Brain microvascular endothelial cell (primary cell): ENCODE results near the gene CPNE4.

Experiments used
- DNase-seq: peaks from one replicate; pipeline ENCODE4 v3.0.0-alpha.2; 2020
- H3K27ac ChIP-seq: fragments of 250-450 bp; sonication (Bioruptor Pico); 2 replicates; pipeline ENCODE4 v1.5.1; 2020; ENCODE audit warnings: mild to moderate bottlenecking, moderate library complexity
- H3K27me3 ChIP-seq: fragments of 250-450 bp; sonication (Bioruptor Pico); replicated peaks from 2 replicates; pipeline ENCODE4 v1.5.1; 2020; ENCODE audit warnings: mild to moderate bottlenecking
- H3K36me3 ChIP-seq: fragments of 250-450 bp; sonication (Bioruptor Pico); replicated peaks from 2 replicates; pipeline ENCODE4 v1.5.1; 2020; ENCODE audit warnings: mild to moderate bottlenecking
- H3K4me3 ChIP-seq: 2 replicates; pipeline ENCODE4 v1.5.1; 2011; ENCODE audit warnings: low read depth, mild to moderate bottlenecking, control low read depth, low read length, moderate library complexity
- CTCF ChIP-seq: IDR thresholded peaks from 2 replicates; pipeline ENCODE4 v1.5.1; 2011; ENCODE audit warnings: low read depth, mild to moderate bottlenecking, moderate library complexity, low read length, control low read depth, inconsistent platforms; ENCODE audit errors: missing control alignments
- in situ Hi-C: cut with HindIII; loops from 2 replicates; pipeline ENCODE4 v1.10.0; 2017; ENCODE audit warnings: low sequenced_read_pairs, low pct_ligation_motif_present

The CPNE4 gene

GRCh38 chr3:131553495-131554247 is 481.1 kb downstream of the CPNE4 start:
- H3K27me3 ChIP-seq = no peaks in the 10 kb centered on the region
- no peak overlapping the region for H3K4me3 ChIP-seq
- DNase-seq = no peak
- H3K27ac ChIP-seq = no peak overlapping the region
- no peaks in the 10 kb centered on the region for H3K36me3 ChIP-seq
- TF ChIP-seq CTCF = no peak
- in situ Hi-C loops = no loop called here

GRCh38 chr3:131551761-131552160 is 483.1 kb downstream of the CPNE4 start:
- Histone ChIP-seq H3K4me3 (no peak overlapping the region), H3K36me3 (no peaks in the 10 kb centered on the region), H3K27ac (no peak overlapping the region), H3K27me3 (no peaks in the 10 kb centered on the region)
- no peak for TF ChIP-seq CTCF
- in situ Hi-C loops = no loop called here
- no peak for DNase-seq

- in situ Hi-C loops = no loop called here
- H3K4me3 ChIP-seq = no peak overlapping the region
- H3K27ac ChIP-seq = no peak overlapping the region
- no peak for TF ChIP-seq CTCF
- no peaks in the 10 kb centered on the region for H3K36me3 ChIP-seq
- no peaks in the 10 kb centered on the region for H3K27me3 ChIP-seq
- no peak for DNase-seq
Measured at GRCh38 chr3:131550562-131551465, 484.0 kb downstream of the CPNE4 start.

GRCh38 chr3:131549340-131549739 is 485.5 kb downstream of the CPNE4 start:
- in situ Hi-C loops = no loop called here
- H3K36me3 ChIP-seq = no peaks in the 10 kb centered on the region
- TF ChIP-seq CTCF = peak; percentile 60
- no peak overlapping the region for H3K4me3 ChIP-seq
- H3K27me3 ChIP-seq = no peaks in the 10 kb centered on the region
- H3K27ac ChIP-seq = no peak overlapping the region
- no peak for DNase-seq

GRCh38 chr3:131547585-131547984 is 487.2 kb downstream of the CPNE4 start:
- in situ Hi-C loops = no loop called here
- Histone ChIP-seq H3K4me3 (no peak overlapping the region), H3K27me3 (no peaks in the 10 kb centered on the region), H3K36me3 (no peaks in the 10 kb centered on the region), H3K27ac (no peak overlapping the region)
- TF ChIP-seq CTCF = no peak
- DNase-seq = no peak
